Measurements from ENCODE around the gene ZFP82.

Gene ZFP82

DNA sequence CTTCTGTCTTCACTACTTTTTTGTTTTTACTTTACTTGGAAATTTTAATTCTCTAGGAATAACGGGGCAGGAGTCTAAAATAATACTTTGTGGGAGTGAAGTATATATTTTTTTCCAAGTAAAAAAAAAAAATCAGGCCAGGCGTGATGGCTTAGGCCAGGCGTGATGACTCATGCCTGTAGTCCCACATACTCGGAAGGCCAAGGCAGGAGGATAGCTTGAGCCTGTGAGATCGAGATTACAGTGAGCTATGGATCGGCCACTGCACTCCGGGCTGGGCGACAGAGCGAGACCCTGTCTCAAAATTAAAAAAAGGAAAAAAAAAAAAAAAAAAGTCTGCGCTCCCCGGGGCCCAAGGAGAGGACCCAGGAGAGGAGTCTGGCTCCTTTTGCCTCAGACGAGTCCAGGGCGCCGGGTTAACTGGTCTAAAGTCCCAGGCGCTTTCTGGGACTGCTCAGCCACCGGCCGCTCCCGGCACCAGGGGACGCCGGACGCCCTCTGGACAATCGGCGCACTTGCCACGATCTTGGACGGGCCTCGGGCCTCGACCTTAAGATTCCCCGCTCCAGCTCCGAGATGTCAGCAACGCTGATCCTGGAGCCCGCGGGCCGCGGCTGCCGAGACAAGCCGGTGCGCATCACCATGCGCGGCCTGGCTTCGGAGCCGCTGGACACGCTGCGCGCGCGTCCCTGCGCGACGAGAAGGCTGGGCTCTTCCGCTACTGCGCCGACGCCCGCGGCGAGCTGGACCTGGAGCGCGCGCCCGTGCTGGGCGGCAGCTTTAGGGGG, 2.7 kb upstream of the ZFP82 start:
- H3K9me3 ChIP-seq (ENCODE audit: control insufficient read depth, low read length), result no peaks in the 10 kb centered on the region
- TF ChIP-seq, protein P1, sequence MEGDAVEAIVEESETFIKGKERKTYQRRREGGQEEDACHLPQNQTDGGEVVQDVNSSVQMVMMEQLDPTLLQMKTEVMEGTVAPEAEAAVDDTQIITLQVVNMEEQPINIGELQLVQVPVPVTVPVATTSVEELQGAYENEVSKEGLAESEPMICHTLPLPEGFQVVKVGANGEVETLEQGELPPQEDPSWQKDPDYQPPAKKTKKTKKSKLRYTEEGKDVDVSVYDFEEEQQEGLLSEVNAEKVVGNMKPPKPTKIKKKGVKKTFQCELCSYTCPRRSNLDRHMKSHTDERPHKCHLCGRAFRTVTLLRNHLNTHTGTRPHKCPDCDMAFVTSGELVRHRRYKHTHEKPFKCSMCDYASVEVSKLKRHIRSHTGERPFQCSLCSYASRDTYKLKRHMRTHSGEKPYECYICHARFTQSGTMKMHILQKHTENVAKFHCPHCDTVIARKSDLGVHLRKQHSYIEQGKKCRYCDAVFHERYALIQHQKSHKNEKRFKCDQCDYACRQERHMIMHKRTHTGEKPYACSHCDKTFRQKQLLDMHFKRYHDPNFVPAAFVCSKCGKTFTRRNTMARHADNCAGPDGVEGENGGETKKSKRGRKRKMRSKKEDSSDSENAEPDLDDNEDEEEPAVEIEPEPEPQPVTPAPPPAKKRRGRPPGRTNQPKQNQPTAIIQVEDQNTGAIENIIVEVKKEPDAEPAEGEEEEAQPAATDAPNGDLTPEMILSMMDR (IDR thresholded peaks at IDR 0.05), result no peak
- peak overlapping the region; percentile 28 for H3K4me3 ChIP-seq (ENCODE audit: low read depth, low read length)
- H3K9ac ChIP-seq, result no peak overlapping the region
- H3K36me3 ChIP-seq (ENCODE audit: control insufficient read depth, insufficient read depth, low read length), result no peaks in the 10 kb centered on the region
- no peaks in the 10 kb centered on the region for H3K4me1 ChIP-seq
- peak overlapping the region; percentile 54 for H2AFZ ChIP-seq
- H3K79me2 ChIP-seq, result no peaks in the 10 kb centered on the region
- no peak overlapping the region for H3K27ac ChIP-seq
- no peaks in the 10 kb centered on the region for H3K27me3 ChIP-seq (ENCODE audit: control insufficient read depth, insufficient read depth, low read length)
- H3K4me2 ChIP-seq (ENCODE audit: low read length), result peak overlapping the region; percentile 32

DNA sequence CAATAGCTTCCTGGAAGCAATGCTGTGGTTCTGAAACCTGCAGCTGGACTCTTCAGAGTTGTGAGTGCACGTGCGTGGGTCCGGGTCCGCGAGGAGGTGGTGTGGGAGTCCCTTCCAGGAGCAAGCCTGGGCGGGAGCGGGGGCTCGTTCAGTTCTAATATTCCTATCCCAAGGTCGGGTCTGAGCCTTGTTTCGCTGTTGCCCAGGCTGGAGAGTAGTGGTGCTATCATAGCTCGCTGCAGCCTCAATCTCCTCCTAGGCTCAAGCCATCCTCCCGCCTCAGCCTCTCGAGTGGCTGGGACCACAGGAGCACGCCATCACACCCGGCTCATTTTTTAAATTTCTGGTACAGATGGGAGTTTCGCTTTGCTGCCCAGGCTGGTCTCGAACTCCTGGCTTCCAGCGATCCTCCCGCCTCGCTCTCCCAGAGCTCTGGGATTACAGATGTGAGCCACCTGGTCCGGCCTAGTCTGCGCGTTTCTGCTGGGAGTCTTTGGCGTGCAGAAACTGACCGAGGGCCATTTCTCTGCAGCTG, 625 bp downstream of the ZFP82 start:
- Histone ChIP-seq H3K9ac (no peak overlapping the region), H3K4me1 (no peaks in the 10 kb centered on the region), H3K79me2 (no peaks in the 10 kb centered on the region), H3K36me3 (ENCODE audit: control insufficient read depth, insufficient read depth, low read length) (no peaks in the 10 kb centered on the region), H3K4me2 (ENCODE audit: low read length) (peak overlapping the region; percentile 97), H3K9me3 (ENCODE audit: control insufficient read depth, low read length) (no peaks in the 10 kb centered on the region), H3K4me3 (ENCODE audit: low read depth, low read length) (peak overlapping the region; percentile 83), H2AFZ (peak overlapping the region; percentile 62), H3K27ac (no peak overlapping the region), H3K27me3 (ENCODE audit: control insufficient read depth, insufficient read depth, low read length) (no peaks in the 10 kb centered on the region)
- TF ChIP-seq, protein P1 (IDR thresholded peaks at IDR 0.05), result no peak

DNA sequence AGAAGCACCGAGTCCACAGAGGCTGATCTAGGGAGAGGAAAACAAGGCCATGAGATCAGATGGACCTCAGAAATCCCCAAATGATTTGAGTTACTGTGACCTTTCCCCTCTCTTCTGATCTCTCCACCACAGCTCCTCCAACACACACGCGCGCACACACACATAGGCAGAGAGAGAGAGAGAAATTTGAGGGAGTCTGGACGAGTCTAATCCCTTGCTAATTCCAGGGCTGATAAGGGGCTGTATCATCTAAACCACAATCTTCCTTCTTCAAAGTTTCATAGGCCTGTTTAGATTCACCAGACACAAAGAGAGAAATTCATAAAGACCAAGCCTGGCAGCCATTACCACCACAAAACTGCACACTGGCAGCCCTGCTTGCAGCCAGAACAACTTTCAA, 8.6 kb downstream of the ZFP82 start:
- H3K27ac ChIP-seq, result no peak overlapping the region
- TF ChIP-seq, protein P1 (IDR thresholded peaks at IDR 0.05), result no peak

DNA sequence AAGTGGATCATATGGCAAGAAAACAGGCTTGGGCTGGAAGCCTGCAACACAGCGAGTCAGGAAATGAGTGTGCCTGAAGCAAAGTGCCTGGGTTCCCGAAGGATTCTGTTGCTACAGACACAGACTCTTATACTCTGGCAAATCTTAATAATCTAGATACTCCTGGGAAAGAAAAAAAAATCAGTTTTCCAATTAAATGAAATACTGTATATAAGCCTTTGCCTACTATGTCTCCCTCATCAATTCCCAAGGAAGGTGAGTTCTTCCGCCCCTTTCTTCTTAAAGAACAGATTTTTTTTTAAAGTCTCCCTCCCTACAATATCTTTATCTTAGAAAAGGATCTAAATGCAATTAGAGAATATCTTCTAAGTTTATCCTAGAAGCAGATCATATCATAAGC, 10.3 kb downstream of the ZFP82 start:
- no peaks in the 10 kb centered on the region for H3K9me3 ChIP-seq (ENCODE audit: control insufficient read depth, low read length)

More for the DNA sequence above, 8.6 kb downstream of the ZFP82 start:
- Histone ChIP-seq H3K9me3 (ENCODE audit: control insufficient read depth, low read length) (no peaks in the 10 kb centered on the region), H3K4me3 (ENCODE audit: low read depth, low read length) (no peak overlapping the region), H3K36me3 (ENCODE audit: control insufficient read depth, insufficient read depth, low read length) (no peaks in the 10 kb centered on the region), H3K4me2 (ENCODE audit: low read length) (no peak overlapping the region), H2AFZ (no peak overlapping the region), H3K79me2 (no peaks in the 10 kb centered on the region), H3K27me3 (ENCODE audit: control insufficient read depth, insufficient read depth, low read length) (no peaks in the 10 kb centered on the region), H3K9ac (no peak overlapping the region), H3K4me1 (no peaks in the 10 kb centered on the region)

More for the DNA sequence above, 10.3 kb downstream of the ZFP82 start:
- Histone ChIP-seq H3K79me2 (no peaks in the 10 kb centered on the region), H3K36me3 (ENCODE audit: control insufficient read depth, insufficient read depth, low read length) (no peaks in the 10 kb centered on the region), H3K4me3 (ENCODE audit: low read depth, low read length) (no peak overlapping the region), H3K4me1 (no peaks in the 10 kb centered on the region), H3K27ac (no peak overlapping the region), H2AFZ (no peak overlapping the region), H3K27me3 (ENCODE audit: control insufficient read depth, insufficient read depth, low read length) (no peaks in the 10 kb centered on the region), H3K4me2 (ENCODE audit: low read length) (no peak overlapping the region), H3K9ac (no peak overlapping the region)
- TF ChIP-seq, protein P1 (IDR thresholded peaks at IDR 0.05), result no peak
